OCI-LY3 (cell line): ENCODE results near the gene LTBP2.

Experiments
- EZH2phosphoT487 ChIP-seq: fragments of 200-600 bp; shearing (Covaris generic); IDR thresholded peaks from 2 replicates; pipeline ENCODE4 v1.6.1; 2018; ENCODE audit warnings: antibody characterized with exemption, mixed run types, low read depth
- TF ChIP-seq, protein P1 (sequence below): fragments of 200-600, 300-600 bp; sonication (generic); IDR thresholded peaks from 2 replicates; pipeline ENCODE4 v1.5.1; 2014; ENCODE audit warnings: antibody characterized with exemption, low read length, low read depth

DNA sequence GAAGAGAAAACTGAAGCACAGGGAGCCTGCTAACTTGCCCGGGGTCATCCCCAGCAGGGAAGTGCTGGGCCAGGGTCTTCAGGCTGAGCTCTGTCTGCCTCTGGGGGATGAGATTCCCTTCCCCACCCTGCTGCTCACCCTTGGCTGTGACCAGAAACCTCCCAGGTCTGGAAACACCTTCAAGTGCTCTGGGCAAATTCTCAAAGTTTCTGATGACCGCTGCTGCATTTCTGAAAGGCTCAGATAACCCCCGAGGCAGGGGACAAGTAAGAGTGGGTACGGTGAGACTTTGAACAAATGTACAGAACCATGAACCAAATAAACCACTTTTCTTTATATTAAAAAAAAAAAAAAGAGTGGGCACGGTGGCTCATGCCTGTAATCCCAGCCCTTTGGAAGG is 41.3 kb downstream of the LTBP2 start:
- TF ChIP-seq EZH2phosphoT487 = no peak
- TF ChIP-seq, protein P1, sequence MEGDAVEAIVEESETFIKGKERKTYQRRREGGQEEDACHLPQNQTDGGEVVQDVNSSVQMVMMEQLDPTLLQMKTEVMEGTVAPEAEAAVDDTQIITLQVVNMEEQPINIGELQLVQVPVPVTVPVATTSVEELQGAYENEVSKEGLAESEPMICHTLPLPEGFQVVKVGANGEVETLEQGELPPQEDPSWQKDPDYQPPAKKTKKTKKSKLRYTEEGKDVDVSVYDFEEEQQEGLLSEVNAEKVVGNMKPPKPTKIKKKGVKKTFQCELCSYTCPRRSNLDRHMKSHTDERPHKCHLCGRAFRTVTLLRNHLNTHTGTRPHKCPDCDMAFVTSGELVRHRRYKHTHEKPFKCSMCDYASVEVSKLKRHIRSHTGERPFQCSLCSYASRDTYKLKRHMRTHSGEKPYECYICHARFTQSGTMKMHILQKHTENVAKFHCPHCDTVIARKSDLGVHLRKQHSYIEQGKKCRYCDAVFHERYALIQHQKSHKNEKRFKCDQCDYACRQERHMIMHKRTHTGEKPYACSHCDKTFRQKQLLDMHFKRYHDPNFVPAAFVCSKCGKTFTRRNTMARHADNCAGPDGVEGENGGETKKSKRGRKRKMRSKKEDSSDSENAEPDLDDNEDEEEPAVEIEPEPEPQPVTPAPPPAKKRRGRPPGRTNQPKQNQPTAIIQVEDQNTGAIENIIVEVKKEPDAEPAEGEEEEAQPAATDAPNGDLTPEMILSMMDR = no peak
